Measurements from ENCODE around the gene CEP192.

CEP192 gene

DNA sequence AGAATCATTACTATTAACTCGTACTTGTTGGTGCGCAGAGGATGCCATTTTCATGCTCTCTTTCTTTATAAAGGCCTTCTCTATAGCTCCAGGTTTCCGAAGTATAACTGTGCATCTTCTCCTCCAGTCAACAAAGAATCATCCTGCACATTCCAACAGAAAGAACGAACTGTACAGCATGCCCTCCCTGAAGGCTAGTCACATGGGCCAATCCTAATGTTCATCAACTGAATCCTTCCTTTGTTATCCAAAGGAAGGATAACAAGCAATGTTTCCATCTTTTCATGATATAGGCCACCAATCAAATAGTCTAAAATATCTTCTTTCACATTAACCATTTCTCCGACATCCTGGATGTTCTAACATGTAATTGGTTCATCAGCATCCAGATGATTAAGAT is 160.5 kb downstream of the CEP192 start:
- no peak for DNase-seq

DNA sequence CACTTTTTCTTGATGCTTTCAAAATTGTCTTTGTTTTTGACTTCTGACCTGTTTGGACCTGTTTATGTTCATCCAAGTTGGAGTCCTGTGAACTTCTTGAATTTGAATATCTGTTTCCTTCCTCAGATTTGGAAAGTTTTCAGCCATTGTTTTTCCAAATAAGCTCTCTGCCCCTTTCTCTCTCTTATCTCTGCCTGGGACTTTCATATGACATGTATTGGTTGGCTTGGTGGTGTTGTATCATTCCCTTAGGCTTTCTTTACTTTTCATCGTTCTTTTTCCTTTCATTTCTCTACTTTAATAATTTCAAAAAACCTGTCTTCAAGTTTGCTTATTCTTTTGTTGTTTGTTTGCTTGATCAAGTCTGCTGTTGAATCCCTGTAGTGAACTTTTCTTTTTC is 167.3 kb downstream of the CEP192 start:
- no peak for DNase-seq

DNA sequence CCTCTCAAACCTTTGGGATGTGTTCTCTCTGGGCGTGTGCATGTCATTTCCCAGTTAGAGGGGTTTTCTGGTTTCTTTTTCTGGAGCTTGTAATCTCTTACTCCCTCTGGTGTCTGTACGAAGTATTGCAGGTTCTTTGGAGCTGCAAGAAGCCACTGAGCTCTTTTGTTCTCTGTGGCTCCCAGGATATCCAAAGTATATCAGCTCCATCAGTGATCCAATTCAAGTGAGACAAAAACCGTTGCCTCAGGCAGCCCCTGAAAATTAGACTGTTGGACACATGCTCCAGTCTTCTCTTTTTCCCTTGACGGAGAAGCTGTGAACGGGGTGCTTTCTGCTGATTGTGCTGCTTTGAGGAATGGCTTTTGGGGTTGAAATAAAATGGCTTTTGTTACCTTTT is 168.4 kb downstream of the CEP192 start:
- peak; percentile 65 for DNase-seq

- DNase-seq: no peak
These were observed 170.2 kb downstream of the CEP192 start for GRCh38 chr18:13161276-13161899.

DNA sequence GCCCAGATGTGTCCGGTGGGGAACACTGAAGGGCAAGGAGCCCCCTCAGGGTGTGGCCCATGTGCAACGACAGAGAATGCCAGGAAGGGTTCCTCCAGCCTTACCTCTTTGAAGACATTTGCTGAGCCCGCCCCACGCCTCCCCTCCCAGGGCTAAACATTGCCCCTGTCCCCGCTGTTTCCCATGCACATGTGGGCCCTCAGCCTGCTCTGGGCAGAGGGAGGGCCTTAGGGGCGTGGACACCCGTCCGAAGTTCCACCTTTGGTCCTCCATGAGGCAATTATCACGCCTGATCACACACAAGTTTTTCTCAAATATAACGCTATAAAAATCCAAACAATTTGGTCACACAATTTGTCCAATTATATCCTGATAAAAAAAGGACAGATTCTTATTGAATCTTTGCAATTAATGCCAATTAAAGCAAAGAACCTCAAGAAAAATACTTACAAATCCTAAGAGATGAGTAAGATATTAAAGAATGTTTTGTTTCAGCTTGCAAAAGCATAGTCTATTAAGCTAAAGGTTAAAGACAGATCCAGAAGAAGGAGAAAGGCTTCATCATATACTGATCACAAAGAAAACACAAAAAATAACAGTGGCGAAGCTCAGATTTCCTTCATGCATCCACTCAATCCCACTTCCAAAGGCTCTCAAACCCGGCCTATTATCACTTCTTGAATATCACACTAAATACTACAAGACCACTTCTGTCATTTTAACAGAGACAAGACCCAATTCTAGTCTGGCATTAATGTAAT is 172.2 kb downstream of the CEP192 start:
- peak; percentile 46 for DNase-seq

DNA sequence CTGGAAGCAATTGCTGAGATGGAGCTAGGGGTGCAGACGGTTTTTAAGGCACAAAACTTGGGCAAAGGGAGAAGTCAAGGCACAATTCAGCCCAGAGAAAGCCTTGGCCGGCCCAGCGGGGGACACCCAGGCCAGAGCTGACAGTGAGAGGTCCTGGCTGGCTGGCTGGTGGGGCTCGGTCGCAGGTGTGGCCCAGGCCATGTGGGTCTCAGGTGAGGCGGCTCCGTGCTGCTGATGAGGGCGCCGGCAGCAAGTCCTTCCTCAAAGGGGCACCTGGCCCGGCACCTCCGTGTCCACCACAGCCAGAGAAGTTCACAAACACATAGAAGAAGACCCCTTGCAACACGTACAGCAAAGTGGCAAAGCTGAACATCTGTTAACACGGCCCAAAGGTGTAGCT is 173.2 kb downstream of the CEP192 start:
- DNase-seq: no peak

- DNase-seq: no peak
These were observed 174.7 kb downstream of the CEP192 start for GRCh38 chr18:13165636-13166423.

DNA sequence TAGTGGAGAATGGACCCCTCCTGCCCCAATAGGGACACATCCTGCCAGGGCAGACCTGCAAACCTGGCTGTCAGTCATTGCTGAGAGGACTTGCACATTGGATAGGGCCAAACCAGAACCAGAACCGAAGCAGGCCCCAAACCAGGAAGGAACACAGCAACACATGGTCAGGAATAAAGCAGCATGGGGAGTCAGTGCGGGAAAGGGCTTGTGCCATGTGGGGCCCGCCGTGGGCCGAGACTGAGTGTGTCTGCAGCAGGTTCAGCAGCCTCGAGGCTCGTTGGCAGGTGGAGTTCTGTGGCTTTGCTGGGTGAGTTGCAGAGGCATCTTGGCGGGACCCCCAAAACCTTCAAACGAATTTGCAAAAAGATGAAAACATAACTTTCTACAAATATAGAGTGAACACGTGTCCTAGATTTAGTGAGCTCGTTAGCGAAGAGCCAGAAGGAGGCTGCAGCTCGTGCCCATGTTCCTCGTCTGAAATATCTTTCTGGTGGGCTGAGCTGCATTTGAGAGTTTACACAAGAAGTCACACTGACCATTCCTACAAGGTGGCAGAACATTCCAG is 182.5 kb downstream of the CEP192 start:
- DNase-seq: no peak
